H1 (cell line): ENCODE measurements around the gene CACNA2D3. TPM values are rescaled to one million over a fixed set of nuclear protein-coding genes. Genes with fewer than 3 reads are reported as not detected.

Experiments used
- CTCF ChIA-PET: fragments of 300-600 bp; sonication (Branson Sonifier 250); formaldehyde crosslinking; loops from one replicate; lab custom pipeline; 2021; ENCODE audit not compliant: partially characterized antibody; lab: Charles Lee
- POLR2A ChIA-PET: fragments of 300-600 bp; sonication (Branson Sonifier 250); formaldehyde crosslinking; loops from one replicate; lab custom pipeline; 2021; ENCODE audit warnings: inconsistent platforms; ENCODE audit not compliant: partially characterized antibody; lab: Charles Lee
- DNase-seq, 2 experiments: peaks; one replicate each; pipeline versions ENCODE4 v3.0.0 to v3.0.0-alpha.2; 2010 to 2022; ENCODE audit warnings: low spot score in 2 of 2, low read depth in 1 of 2, mixed read lengths in 1 of 2
- FAIRE-seq: peaks from 2 replicates; lab custom pipeline; 2011; peaks lifted over from hg19 to GRCh38; lab: Jason Lieb, UNC
- H2AFZ ChIP-seq: 2 replicates; pipeline ENCODE4 v1.8.1; 2012; ENCODE audit warnings: low read length, inconsistent platforms
- H2AK5ac ChIP-seq: 2 replicates; pipeline ENCODE4 v1.6.1; 2013; ENCODE audit warnings: low read depth, low read length
- H2BK120ac ChIP-seq: replicated peaks from 2 replicates; pipeline ENCODE3; 2013; ENCODE audit warnings: low read depth, low read length, inconsistent platforms
- H2BK12ac ChIP-seq: 2 replicates; pipeline ENCODE4 v1.6.1; 2013; ENCODE audit warnings: low read depth, low read length
- H2BK15ac ChIP-seq: 2 replicates; pipeline ENCODE4 v1.6.1; 2013; ENCODE audit warnings: low read length
- H2BK20ac ChIP-seq: 2 replicates; pipeline ENCODE4 v1.6.1; 2013; ENCODE audit warnings: low read length
- H2BK5ac ChIP-seq: 2 replicates; pipeline ENCODE4 v1.6.1; 2013; ENCODE audit warnings: low read depth, low read length
- H3K14ac ChIP-seq: 2 replicates; pipeline ENCODE4 v1.6.1; 2013; ENCODE audit warnings: inconsistent platforms; ENCODE audit not compliant: insufficient read length
- H3K18ac ChIP-seq: 2 replicates; pipeline ENCODE4 v1.6.1; 2013; ENCODE audit warnings: low read length; ENCODE audit errors: extremely low read depth
- H3K23ac ChIP-seq: 2 replicates; pipeline ENCODE4 v1.6.1; 2013; ENCODE audit warnings: inconsistent platforms; ENCODE audit not compliant: insufficient read length
- H3K23me2 ChIP-seq: 2 replicates; pipeline ENCODE4 v1.6.1; 2013; ENCODE audit warnings: low read depth, low read length
- H3K27ac ChIP-seq: 2 replicates; pipeline ENCODE4 v1.6.1; 2011; ENCODE audit warnings: low read depth, low read length, inconsistent platforms
- H3K27me3 ChIP-seq, 4 experiments: replicated peaks in 1 of 4; 1 replicate in 1 of 4; 2 replicates in 3 of 4; pipeline versions ENCODE4 v1.6.1 to v1.8.1; 2011 to 2013; ENCODE audit warnings: low read length in 3 of 4, mild to moderate bottlenecking in 3 of 4, inconsistent platforms in 2 of 4, mixed read lengths in 2 of 4, moderate library complexity in 1 of 4; ENCODE audit not compliant: control insufficient read depth in 3 of 4, insufficient read depth in 3 of 4; ENCODE audit errors: extremely low read depth in 1 of 4
- H3K36me3 ChIP-seq, 4 experiments: 2 replicates each; pipeline versions ENCODE4 v1.6.1 to v1.8.1; 2011 to 2013; ENCODE audit warnings: mild to moderate bottlenecking in 4 of 4, low read length in 3 of 4, moderate library complexity in 2 of 4, control low read depth in 1 of 4, inconsistent platforms in 1 of 4; ENCODE audit not compliant: insufficient read depth in 4 of 4, control insufficient read depth in 2 of 4
- H3K4ac ChIP-seq: replicated peaks from 2 replicates; pipeline ENCODE3; 2013; ENCODE audit warnings: low read length, low read depth, mixed read lengths, inconsistent platforms; ENCODE audit not compliant: insufficient read length
- H3K4me1 ChIP-seq, 4 experiments: replicated peaks in 1 of 4; 1 replicate in 1 of 4; 2 replicates in 3 of 4; pipeline versions ENCODE4 v1.6.1 to v1.8.1; 2011 to 2013; ENCODE audit warnings: low read length in 3 of 4, inconsistent platforms in 2 of 4, mixed read lengths in 1 of 4; ENCODE audit not compliant: insufficient read depth in 4 of 4, control insufficient read depth in 3 of 4
- H3K4me2 ChIP-seq, 2 experiments: 2 replicates each; pipeline versions ENCODE4 v1.6.1 to v1.8.1; 2011 to 2013; ENCODE audit warnings: low read depth in 2 of 2, low read length in 2 of 2, control low read depth in 1 of 2, inconsistent platforms in 1 of 2, mild to moderate bottlenecking in 1 of 2; ENCODE audit not compliant: insufficient read depth in 1 of 2
- H3K4me3 ChIP-seq, 4 experiments: fragments of 200-600, 300-600 bp in 1 of 4; sonication (generic), shearing (Covaris generic), sonication (Bioruptor Twin) in 1 of 4; 2 replicates each; pipeline versions ENCODE4 v1.5.1 to v1.8.1; 2011 to 2016; ENCODE audit warnings: low read length in 4 of 4, low read depth in 3 of 4, control low read depth in 2 of 4, inconsistent platforms in 2 of 4, mild to moderate bottlenecking in 2 of 4, mixed read lengths in 1 of 4, moderate library complexity in 1 of 4; ENCODE audit not compliant: insufficient read depth in 2 of 4; ENCODE audit errors: extremely low read depth in 1 of 4
- H3K56ac ChIP-seq: replicated peaks from 2 replicates; pipeline ENCODE3; 2013; ENCODE audit warnings: low read depth, mild to moderate bottlenecking, mixed read lengths, low read length, inconsistent platforms; ENCODE audit not compliant: insufficient read length
- H3K79me1 ChIP-seq: 2 replicates; pipeline ENCODE4 v1.6.1; 2013; ENCODE audit warnings: low read depth, low read length, control low read depth
- H3K79me2 ChIP-seq, 2 experiments: 2 replicates each; pipeline versions ENCODE4 v1.6.1 to v1.8.1; 2012 to 2013; ENCODE audit warnings: low read length in 2 of 2, mild to moderate bottlenecking in 2 of 2, inconsistent platforms in 1 of 2; ENCODE audit not compliant: insufficient read depth in 2 of 2, control insufficient read depth in 1 of 2
- H3K9ac ChIP-seq, 4 experiments: replicated peaks in 1 of 4; 1 replicate in 1 of 4; 2 replicates in 3 of 4; pipeline versions ENCODE4 v1.6.1 to v1.8.1; 2011 to 2013; ENCODE audit warnings: low read depth in 3 of 4, low read length in 3 of 4, control low read depth in 2 of 4, mild to moderate bottlenecking in 2 of 4, moderate library complexity in 2 of 4, inconsistent platforms in 1 of 4; ENCODE audit errors: extremely low read depth in 1 of 4
- H3K9me3 ChIP-seq, 2 experiments: 2 replicates each; pipeline versions ENCODE4 v1.6.1 to v1.8.1; 2012 to 2013; ENCODE audit warnings: mild to moderate bottlenecking in 2 of 2, moderate library complexity in 2 of 2, control low read depth in 1 of 2, inconsistent platforms in 1 of 2, low read depth in 1 of 2, low read length in 1 of 2, mixed read lengths in 1 of 2; ENCODE audit not compliant: insufficient read depth in 2 of 2
- H4K20me1 ChIP-seq, 2 experiments: replicated peaks in 1 of 2; 2 replicates each; pipeline versions ENCODE3 to v1.8.1; 2011 to 2013; ENCODE audit warnings: inconsistent platforms in 2 of 2, low read length in 2 of 2, mild to moderate bottlenecking in 1 of 2; ENCODE audit not compliant: insufficient read depth in 2 of 2, control insufficient read depth in 1 of 2
- H4K5ac ChIP-seq: 2 replicates; pipeline ENCODE4 v1.6.1; 2013; ENCODE audit warnings: low read length, low read depth, mixed read lengths, inconsistent platforms; ENCODE audit not compliant: insufficient read length
- H4K8ac ChIP-seq: 2 replicates; pipeline ENCODE4 v1.8.0; 2013; ENCODE audit warnings: mild to moderate bottlenecking, moderate library complexity, low read length, inconsistent platforms; ENCODE audit not compliant: insufficient read depth; ENCODE audit errors: extremely low read depth
- H4K91ac ChIP-seq: replicated peaks from 2 replicates; pipeline ENCODE3; 2013; ENCODE audit warnings: low read length, mixed read lengths, inconsistent platforms; ENCODE audit not compliant: insufficient read length
- ASH2L ChIP-seq: fragments of 200-600, 300-600 bp; sonication (generic); IDR thresholded peaks from one replicate; pipeline ENCODE4 v1.7.1; 2017; ENCODE audit warnings: low read length
- ATF3 ChIP-seq: IDR thresholded peaks from 2 replicates; pipeline ENCODE4 v1.6.1; 2011; ENCODE audit warnings: low read depth, mild to moderate bottlenecking, low read length; ENCODE audit not compliant: insufficient read depth
- BCL11A ChIP-seq, 2 experiments: IDR thresholded peaks; one replicate each; pipeline ENCODE4 v1.6.1; 2011; ENCODE audit warnings: low read depth in 2 of 2, low read length in 2 of 2, mild to moderate bottlenecking in 2 of 2
- CBX8 ChIP-seq: fragments of 300-800, 300-1000 bp; sonication (generic); IDR thresholded peaks from 2 replicates; pipeline ENCODE4 v1.7.1; 2016; ENCODE audit warnings: low read depth, low read length, borderline replicate concordance
- CREB1 ChIP-seq: IDR thresholded peaks from 2 replicates; pipeline ENCODE4 v1.6.1; 2012; ENCODE audit warnings: inconsistent platforms
- CTBP2 ChIP-seq: IDR thresholded peaks from 2 replicates; pipeline ENCODE4 v1.7.0; 2011; ENCODE audit warnings: borderline replicate concordance, mild to moderate bottlenecking, moderate library complexity, mixed read lengths, low read length; ENCODE audit not compliant: insufficient read depth, insufficient read length
- EZH2 ChIP-seq: fragments of 200-600 bp; sonication (generic); IDR thresholded peaks from 2 replicates; pipeline ENCODE4 v1.7.1; 2012; ENCODE audit warnings: low read depth, mild to moderate bottlenecking, moderate library complexity, low read length, inconsistent platforms; ENCODE audit not compliant: severe bottlenecking
- POLR2A ChIP-seq, 2 experiments: IDR thresholded peaks; 1 replicate in 1 of 2; 2 replicates in 1 of 2; pipeline ENCODE4 v1.6.1; 2011; ENCODE audit warnings: low read depth in 2 of 2, low read length in 2 of 2, mild to moderate bottlenecking in 2 of 2; ENCODE audit errors: control extremely low read depth in 1 of 2
- WGBS, 2 experiments: shearing (Covaris generic) in 1 of 2; methylation state at CpG; one replicate each; pipeline versions ENCODE4 v1.1.6 to v1.1.7; 2013 to 2015; ENCODE audit warnings: low lambda C conversion rate in 2 of 2, mixed read lengths in 2 of 2, inconsistent platforms in 1 of 2, low coverage in 1 of 2, missing lambda C conversion rate in 1 of 2; ENCODE audit not compliant: insufficient replicate concordance in 2 of 2, insufficient coverage in 1 of 2, insufficient read length in 1 of 2; ENCODE audit errors: extremely low coverage in 1 of 2, missing lambda C conversion rate in 1 of 2; 5-methylcytosine and 5-hydroxymethylcytosine counted together
- polyA plus RNA-seq, 7 experiments: library from polyadenylated mRNA; depleted of rRNA in 3 of 7; stranded (reverse) in 5 of 7; unstranded in 2 of 7; fragments of >200 nt in 5 of 7; fragments of 200-250 nt in 2 of 7; gene quantifications; 1 replicate in 5 of 7; 2 replicates in 1 of 7; 4 replicates in 1 of 7; pipeline versions ENCODE4 v1.2.1 to v1.2.3, GENCODE V29; 2011 to 2013; ENCODE audit warnings: missing spikeins in 2 of 7, mixed read lengths in 2 of 7
- total RNA-seq: library from RNA; stranded (reverse); fragmentation: NEBNext Ultra II Directional; extraction: Animal tissue kit (Norgen Biotek cat#: 25700); gene quantifications from 2 replicates; pipeline ENCODE4 v1.2.1, GENCODE V29; 2021

The CACNA2D3 gene
- total and polyA plus RNA-seq, 2 of the 8 experiments (the other 6 are each of a cell fraction or from before 2014, with no cell fraction given) = 1.5 to 1.8 TPM

GRCh38 chr3:54570008-54570407, 447.7 kb downstream of the CACNA2D3 start:
- Histone ChIP-seq H3K4me3 (no peak overlapping the region), H2BK5ac (no peak overlapping the region), H4K20me1 (no peaks in the 10 kb centered on the region), H3K23ac (no peak overlapping the region), H4K8ac (no peak overlapping the region), H3K27ac (no peak overlapping the region), H3K56ac (no peak overlapping the region), H3K27me3 (no peaks in the 10 kb centered on the region), H3K4me1 (no peaks in the 10 kb centered on the region), H2BK15ac (no peak overlapping the region), H2AFZ (no peak overlapping the region), H3K36me3 (no peaks in the 10 kb centered on the region), H2BK120ac (no peak overlapping the region), H2AK5ac (no peak overlapping the region), H3K79me1 (no peaks in the 10 kb centered on the region), H2BK20ac (no peak overlapping the region), H3K4me2 (no peak overlapping the region), H3K14ac (no peak overlapping the region), H3K79me2 (no peaks in the 10 kb centered on the region), H2BK12ac (no peak overlapping the region), H4K5ac (no peak overlapping the region), H4K91ac (no peak overlapping the region), H3K4ac (no peak overlapping the region), H3K18ac (no peak overlapping the region), H3K9me3 (no peaks in the 10 kb centered on the region), H3K23me2 (no peaks in the 10 kb centered on the region), H3K9ac (no peak overlapping the region)
- POLR2A ChIA-PET = no interaction called here
- CTCF ChIA-PET = interaction anchor here (1.1 kb wide), 1 partner anchor 31 kb away, joined by 3 read pairs; no protein-coding TSS in a partner anchor
- 91% methylated on average over 7 of the region's 7 CpGs; no CpG with 5 or more reads in 1 of the 2 experiments for WGBS, 2 experiments
- DNase-seq (no peak), FAIRE-seq (no peak)
- TF ChIP-seq ATF3 = no peak
- TF ChIP-seq BCL11A (IDR thresholded peaks at IDR 0.05; ENCODE audit: low read depth in 2 of 2, low read length in 2 of 2) = no peak
- no peak for TF ChIP-seq CREB1
- TF ChIP-seq POLR2A (IDR thresholded peaks at IDR 0.05; ENCODE audit: control extremely low read depth in 1 of 2, low read depth in 2 of 2, low read length in 2 of 2) = no peak
- no peak for TF ChIP-seq ASH2L
- no peak for TF ChIP-seq EZH2
- no peak for TF ChIP-seq CTBP2
- TF ChIP-seq CBX8 = no peak
